HG03064 (cell line): ENCODE data around the gene RAB1A.

ENCODE experiments used
- ATAC-seq: cut with Tn5 transposase; IDR thresholded peaks from one replicate; pipeline ENCODE4 v1.9.1; 2021; ENCODE audit warnings: low read depth; ENCODE audit not compliant: unreplicated experiment

Gene RAB1A

DNA sequence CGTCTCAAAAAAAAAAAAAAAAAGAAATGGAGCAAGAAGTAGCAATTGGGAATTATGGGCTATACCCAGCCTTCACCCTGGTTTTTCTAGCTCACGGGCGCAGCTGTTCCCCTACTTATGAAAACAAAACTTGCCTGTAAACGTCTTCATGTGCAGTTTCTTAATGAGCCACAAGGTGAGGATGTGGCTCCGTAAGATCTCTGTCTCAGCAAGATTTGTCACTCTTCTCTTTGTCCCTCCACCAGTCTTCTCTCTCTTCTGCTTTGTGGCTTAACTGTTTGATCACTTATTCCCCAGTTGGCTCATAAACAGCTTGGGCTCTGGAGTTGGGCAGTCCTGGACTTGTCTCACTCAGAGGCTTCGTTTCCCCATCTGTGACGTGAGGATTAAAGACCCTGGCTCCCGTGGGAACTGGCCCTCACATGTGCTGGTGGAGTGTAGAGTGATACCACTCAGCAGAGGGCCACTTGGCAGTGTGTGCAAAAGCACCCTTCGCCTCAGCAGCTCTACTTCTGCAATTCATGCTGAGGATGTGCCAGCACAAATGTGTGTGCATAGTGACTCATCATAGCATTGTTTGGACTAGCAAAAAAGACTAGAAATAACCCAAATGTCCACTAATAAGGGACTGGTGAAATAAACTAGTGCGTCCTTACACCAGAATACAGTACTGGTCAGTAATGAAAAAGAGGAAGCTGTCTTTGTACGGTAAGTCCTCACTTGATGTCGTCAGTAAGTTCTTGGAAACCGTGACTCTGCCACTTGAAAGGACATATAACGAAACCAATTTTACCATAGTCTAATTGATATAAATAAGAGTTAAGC, 65.0 kb downstream of the RAB1A start:
- peak; percentile 82 for ATAC-seq

DNA sequence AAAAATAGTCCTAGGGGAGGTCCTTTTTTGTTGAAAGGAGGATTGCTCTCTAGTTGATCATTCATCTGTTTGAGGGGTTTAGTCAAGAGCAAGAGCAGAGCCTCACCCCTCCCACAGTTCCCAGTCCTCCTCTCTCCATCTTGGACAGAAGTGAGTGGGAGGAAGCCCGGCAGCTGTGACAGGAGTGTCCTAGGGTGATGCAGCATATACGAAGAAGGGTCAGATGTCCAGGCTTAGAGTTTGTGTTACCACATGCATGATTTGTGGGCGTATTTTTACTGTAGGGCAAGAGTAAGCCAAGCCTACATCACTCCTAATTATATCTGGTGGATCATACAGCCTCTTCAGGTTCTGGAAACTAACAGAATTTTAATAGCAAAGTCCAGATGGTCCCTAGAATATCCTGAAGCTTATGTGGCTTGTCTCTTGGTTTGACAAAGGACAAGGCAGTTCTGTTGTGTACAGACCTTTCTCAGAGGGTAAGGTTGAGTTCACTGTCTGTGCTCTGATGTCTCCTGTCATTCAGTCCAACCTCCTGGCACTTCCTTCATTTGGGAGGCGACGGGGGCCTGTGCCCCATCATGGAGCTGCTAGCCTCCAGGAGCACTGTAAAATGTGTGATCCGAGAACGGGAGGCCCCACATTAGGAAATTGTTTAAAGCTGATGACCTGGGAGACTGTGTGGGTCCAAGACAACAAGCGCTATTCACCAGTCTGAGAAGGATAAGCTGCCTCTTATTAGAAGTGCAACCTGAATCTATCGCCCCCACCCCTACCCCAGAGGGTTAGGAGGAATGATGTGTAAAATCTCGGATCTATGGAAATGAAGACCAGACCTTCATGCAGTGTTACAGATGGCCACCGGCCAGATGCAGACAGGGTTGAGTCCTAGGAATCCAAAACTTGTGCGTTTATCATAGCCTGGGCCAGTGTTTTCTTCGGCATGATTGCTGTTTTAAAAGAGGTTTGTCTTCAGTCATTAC, 66.8 kb downstream of the RAB1A start:
- ATAC-seq: no peak

DNA sequence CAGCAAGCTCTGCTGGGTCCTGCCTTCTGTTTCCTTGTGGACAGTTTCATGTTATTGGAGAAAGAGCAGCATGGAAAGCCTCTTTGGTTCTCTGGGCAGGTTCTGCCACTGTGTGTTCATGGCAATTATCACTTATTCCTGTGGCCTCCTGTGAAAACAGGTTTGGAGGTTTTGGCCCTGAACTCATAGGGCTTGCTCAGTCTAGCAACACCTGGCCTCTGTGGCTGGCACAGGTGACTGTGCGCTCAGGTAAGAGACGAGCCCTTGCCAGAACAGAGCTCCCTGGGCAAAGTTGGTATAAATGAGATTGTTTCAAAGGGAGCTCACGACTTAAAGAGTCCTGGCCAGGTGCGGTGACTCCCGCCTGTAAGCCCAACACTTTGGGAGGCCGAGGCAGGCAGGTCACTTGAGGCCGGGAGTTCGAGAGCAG, 68.0 kb downstream of the RAB1A start:
- ATAC-seq: no peak

DNA sequence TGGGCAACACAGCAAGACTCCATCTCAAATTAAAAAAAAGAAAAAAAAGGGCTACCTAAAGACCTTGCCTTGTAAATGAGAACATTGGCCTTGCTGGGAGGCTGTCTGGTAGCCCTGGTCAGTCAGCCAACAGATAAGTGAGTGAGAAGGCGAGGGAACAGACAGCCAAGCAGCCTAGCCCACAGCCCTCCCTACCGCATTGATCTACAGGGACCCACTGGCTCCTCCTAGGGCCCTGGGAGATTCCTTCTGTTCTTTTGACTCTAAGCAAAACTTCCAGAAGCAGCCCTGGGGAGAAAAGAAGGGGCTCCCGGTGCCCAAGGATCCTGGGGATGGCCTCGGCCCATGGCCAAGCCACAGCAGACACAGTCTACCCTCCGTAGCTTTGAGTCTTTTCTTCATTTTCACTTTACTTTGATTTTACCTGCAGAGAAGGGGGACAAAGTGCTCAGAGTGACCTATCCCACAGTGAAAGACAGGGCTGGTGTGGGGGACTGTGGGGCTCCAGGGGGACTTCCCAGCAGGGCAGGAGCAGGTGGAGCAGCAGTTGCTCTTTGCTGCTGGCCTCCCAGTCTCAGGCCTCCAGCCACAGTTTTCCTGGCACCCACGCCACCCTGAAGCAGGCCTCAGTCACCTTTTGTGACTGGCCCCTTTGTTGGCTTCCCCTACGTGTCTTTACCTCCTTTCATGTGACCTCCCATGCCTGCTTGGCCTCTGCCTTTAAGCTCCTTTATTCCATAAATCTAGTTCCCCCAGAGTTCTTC, 68.6 kb downstream of the RAB1A start:
- ATAC-seq: no peak

DNA sequence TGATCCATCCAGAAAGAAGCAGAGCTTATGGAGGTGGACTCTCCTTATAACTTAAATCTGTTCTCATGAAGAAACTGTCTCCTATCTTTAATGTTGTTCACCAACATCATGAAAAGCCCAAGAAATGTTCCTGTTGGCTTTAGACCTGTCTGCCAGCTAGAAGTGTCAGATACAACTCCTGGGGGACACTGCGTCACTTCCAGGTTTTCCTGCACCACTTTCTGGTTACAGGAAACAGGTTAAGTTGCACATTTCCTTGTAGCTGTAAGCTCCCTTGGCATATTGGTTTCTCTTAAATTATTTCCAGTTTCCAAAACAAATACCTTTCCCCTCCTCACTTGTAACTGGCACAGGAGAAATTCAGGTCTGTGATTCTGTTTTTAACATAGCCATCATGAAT, 70.8 kb downstream of the RAB1A start:
- no peak for ATAC-seq

DNA sequence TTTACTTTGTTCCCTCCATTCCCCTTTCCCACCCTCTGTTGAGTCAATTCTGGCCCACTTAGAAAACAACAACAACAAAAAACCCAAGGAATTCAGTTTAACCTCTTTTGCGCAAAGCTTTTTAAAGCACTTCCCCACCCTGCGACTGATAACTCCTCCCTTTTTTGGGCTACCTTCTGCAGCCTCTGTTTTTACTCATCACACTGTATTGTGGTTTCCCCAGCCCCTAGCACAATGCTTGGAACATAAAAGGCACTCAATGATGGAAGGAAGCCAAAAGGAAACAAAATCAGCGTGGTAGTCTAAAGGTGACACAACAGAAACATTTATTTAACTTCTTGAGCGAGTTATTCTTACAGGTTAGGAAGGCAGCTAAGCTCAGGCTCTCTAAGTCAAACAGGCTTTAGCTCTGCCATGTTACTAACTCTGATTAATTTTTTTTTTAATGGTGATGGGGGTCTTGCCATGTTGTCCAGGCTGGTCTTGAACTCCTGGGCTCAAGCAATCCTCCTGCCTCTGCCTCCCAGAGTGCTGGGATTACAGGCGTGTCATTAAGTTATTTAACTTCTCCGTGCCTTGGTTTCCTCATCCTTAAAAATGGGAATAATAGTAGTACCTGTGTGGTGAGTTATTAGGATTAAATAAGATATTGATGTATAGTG, 72.4 kb downstream of the RAB1A start:
- peak; percentile 24 for ATAC-seq

DNA sequence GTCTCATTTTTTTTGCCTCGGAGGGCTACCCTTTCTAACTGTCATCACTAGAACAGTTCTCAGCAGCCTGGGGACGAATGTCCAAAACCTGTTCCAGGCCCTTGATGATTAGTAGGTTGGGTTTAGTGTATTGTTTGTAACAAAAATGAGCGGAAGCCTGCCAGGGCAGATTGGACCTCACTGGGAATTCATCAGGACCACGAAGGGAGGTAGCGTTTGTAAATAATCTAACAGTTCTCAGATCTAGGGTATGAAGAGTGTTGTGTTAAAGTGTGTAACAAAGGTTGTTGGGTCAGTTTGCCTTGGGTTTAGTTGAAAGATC, 72.9 kb downstream of the RAB1A start:
- no peak for ATAC-seq

DNA sequence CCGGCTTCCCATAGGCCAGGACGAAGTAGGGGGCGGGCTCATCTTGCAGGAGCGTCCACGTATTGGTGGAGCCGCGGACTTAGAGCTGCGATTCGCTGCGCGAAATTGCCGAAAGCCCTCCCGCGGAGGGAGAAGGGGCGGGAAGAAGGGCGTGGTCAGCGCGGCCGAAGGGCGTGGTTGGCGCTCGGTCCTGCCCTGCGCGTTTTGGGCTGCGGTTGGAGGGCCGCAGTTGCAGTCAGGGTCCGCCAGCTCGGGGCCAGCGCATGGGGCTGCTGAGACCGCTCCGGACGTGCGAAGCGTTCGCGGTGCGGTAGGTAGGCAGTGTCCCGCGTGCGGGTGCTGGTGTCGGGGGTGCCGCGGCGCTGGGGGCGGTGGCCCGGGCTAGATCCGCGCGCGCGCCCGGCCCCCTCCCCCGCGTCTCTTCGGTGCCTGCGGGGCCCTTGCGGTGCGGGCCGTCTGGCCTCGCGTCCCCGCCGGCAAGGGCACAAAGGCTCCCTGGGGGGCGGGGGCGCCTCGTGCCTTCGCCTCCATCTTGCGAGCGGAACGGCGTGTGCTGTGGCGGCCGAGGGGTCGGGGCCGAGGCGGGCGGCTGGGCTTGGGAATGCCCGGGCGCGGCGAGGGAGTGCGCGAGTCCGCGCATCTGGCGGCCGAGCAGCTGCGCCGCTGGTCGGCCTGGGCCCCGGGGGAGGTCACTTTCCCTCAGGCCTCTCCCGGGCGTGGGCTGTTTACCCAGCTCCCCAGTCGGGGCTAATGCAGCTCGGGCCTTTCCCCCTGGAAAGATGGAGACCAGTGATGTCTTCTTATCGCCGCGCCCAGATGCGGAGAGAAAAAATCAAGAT, 73.5 kb downstream of the RAB1A start, which contains the start of gene CEP68:
TSS of gene CEP68 (plus strand) at position 202 of the 839 bp plus-strand sequence. CDS start 13,029 bp downstream, outside the sequence.
- ATAC-seq: peak; percentile 66

DNA sequence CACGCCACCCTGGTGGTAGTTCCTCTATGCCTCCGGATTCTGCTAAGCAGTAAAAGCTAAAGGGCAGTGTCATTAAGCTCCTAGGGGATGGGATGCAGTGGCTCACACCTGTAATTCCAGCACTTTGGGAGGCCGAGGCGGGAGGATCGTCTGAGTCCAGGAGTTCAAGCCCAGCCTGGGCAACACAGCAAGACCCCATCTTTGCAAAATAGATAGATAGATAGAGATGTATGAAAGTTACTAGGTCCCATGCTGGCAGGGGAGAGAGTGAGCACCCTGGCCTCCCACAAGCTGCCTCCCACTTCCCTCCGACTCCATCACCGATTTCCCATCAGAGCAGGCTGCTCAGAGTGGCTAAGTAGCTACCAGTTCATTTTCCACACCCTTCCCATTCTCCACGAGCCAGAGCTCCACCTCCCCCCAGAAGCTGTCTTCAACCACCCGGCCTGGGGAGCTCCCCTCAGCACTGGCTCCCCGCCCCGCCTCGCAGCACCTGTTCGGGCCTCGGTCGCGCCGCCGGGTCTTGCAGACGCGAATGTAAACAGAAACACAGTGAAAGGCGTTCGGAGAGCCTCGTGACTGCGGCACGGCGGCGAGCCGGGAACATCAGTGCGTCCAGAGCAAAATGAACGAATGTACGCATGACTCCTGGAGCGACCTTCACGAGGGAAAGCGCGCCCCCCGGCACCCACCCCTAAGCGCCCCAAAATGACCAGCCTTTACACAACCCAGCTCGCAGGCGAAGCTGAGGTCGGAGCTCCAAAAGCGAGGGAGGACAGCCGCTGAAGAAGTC, 74.3 kb downstream of the RAB1A start:
- peak; percentile 27 for ATAC-seq

DNA sequence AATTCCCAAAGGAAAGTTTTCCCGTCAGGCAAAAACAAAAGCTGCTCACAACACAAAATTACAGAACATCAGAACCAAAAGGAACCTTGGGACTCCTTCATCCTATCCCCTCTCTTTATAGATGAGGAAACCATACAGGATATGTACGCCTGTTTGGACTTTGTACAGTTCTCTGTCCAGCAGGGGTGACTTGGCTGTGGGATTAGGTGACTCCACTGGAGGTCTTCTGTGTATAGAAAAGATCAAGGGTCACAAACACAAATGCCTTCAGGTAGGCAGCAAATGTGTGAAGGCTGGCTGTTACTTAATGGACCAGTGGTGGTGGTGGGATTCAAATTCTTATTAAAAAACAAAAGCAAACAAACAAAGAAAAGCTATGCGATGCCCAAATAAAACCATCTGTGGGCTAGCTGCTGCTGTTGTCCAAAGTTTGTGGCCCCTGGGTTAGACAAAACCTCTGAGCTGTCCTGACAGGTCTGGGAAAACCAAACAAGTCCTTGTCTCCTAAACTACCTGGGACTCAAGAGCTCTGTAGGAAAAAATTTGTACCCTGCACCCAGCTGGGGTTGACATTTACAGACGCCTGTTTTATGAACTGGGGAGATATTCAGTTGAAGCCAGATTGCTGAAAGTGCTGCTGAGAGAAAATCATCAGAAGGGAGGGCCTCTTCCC, 75.0 kb downstream of the RAB1A start:
- ATAC-seq: no peak

DNA sequence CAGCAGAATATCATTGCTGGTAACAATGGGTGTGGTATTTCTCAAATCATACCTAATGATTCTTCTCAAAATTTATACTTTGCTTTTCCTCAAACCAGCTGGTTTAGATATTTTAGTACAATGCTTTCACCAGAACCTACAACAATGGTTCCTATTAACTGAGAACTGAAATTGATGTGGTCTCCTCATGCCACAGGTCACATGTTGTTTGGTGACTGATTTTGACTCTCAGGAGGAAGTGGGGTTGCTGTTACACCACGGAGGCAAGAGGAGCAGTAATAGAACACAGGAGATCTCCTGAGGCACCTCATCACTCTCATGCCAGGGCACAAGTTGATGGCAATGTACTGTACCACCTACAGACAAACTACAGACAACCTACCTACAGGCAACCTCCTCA, 76.7 kb downstream of the RAB1A start:
- ATAC-seq: peak; percentile 40

DNA sequence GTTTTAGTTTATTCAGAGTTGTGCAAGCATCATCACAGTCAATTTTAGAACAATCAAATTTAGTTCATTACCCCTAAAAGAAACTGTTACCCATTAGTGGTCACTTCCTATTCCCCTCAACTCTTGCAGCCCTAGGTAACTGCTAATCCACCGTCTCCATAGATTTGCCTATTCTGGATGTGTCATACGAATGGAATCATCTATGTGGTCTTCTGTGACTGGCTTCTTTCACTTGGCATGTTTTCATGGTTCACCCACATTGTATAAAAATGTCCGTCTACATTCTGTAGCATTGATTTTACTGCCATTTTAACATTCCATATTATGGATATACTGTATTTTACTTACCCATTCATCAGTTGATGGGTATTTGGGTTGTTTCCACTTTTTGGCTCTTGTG, 79.0 kb downstream of the RAB1A start:
- ATAC-seq: no peak

DNA sequence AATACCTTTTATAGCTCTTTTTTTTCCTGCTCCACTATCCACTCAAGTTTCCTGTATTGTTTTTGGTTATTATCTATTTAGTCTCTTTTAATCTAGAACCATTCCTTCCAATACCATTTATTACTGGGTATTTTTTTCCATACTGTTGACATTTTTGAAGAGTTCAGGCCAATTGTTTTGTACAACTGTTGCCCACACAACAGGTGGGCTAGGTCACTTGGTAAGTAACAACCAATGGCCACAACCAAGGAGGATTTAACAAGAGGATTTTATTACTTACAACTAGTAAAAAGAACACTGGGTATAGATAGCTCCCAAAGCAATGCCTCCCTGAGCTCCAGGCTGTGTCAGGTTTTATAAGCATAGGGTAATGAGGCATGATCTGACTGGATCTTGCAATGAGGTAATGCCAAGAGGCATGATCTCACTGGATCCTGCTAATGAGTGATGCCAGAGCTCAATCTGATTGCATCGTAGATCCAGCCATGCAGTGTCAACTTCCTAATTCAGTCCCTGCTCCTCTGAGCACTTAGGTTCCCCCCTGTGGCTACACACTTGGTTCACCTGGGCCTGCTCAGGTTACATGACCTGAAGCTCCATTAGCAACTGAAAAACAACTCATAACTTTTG, 80.8 kb downstream of the RAB1A start:
- no peak for ATAC-seq

DNA sequence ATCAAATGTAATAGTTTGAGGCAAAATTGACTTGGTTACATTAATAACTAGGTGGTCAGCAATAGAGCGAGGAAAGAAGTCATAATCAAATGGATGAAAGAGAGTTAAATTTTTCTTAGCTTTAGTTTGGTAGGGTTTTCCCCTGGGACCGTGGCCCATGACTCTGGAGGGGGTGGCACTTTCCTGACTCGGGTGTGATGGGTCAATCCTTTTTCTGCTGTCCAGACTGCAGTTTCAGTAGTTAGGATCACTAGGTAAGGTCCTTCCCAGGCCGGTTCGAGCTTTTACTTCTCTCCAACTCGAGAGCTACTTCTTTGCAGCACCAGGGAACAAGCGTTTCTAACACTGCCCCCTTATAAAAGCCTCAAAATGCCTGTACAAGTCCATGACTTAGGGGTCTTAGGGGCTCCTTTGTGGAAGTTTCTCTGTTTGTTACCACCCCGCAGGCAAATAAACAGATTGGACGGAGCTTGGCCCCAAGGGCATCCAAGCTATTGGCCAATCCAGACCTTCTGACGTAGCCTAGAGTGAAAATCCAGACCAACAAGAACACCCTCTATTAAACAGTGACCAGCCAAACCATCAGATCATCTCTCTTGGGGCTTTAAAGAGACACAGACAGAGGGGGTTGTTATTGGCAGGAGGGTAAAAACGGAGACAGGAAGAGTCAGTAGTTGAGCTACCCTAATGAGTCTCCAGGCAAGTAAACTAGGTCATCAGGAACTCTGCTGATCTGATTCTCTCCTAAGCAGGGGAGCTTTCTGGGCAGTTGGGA, 83.1 kb downstream of the RAB1A start:
- no peak for ATAC-seq

DNA sequence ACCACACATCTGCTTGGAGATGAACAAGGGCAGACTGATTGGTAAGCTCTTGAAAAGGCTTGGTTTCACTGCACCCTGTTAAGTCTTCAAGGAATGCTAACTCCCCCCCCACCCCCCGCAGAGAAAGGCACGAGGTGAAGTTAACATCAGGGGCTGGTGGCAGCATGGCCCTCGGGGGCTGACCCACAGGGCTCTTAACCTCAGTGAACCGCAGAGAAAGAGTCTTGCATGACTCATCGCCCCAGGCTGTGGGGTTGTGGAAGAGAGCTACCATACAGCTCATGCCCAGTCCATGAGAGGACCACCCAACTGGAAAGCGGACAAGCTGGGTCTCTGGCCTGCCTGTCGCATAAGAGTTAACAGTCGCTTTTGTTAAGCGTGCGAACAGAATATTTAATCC, 84.3 kb downstream of the RAB1A start:
- no peak for ATAC-seq

DNA sequence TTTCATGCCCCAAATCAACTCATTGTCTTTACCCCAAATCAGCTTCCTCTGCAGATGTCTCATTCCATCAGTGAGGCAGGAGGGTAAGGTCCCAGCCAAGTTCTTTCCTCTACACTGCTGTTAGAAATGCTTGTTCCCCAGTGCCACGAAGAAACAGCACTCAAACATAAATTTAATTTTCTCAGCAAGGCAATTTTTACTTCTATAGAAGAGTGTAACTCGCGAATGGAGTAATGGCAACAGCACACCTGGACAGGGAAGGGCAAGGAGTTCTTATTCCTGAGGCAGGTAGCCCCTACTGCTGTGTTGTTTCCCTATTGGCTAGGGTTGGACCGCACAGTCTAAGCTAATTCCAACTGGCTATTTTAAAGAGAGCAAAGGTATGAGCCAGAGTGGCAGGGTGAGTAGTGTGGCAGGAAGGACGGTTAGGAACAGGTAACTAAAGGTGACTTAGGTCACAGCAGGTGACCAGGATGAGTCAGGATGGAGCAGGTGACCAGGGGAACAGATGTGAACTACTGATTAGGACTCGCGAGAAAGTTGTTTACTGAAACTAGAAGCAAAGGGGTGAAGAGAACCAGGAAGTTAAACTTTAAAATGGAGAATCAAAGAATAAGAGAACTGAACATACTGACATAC, 85.7 kb downstream of the RAB1A start:
- no peak for ATAC-seq
